ENCODE measurements around the gene MYO7B. TPM values are rescaled to one million over a fixed set of nuclear protein-coding genes. Genes with fewer than 3 reads are reported as not detected.

The MYO7B gene
- total and polyA plus RNA-seq, 7 experiments from 2014 or later = 0.29 to 5.9 (median 1.3) TPM; not detected in 4

- H3K27ac ChIP-seq (ENCODE audit: low read depth, low read length) = no peak overlapping the region
- H3K27ac Mint-ChIP-seq = no peak overlapping the region
- H3K4me1 Mint-ChIP-seq = peaks cover 0 to 5% (median 0%) of the 10 kb centered on the region in 7 donors
- ATAC-seq (peak; percentile 10), DNase-seq (no peak)
- peaks cover 33 to 58% (median 55%) of the 10 kb centered on the region in 5 donors for H3K27me3 Mint-ChIP-seq
- H3K9me3 Mint-ChIP-seq = peaks cover 0 to 1% (median 0%) of the 10 kb centered on the region in 11 donors
- H3K27me3 ChIP-seq (ENCODE audit: control insufficient read depth in 2 of 2, insufficient read depth in 2 of 2, low read length in 2 of 2) = peaks cover 0 to 4% of the 10 kb centered on the region in 2 donors
- H3K4me3 Mint-ChIP-seq = peak overlapping the region in 1 of 10 donors; percentile 20
- no peaks in the 10 kb centered on the region for H3K9me3 ChIP-seq (ENCODE audit: control insufficient read depth in 2 of 3, low read length in 3 of 3)
- ChIA-PET POLR2A (no interaction called here), CTCF (no interaction called here)
- intact Hi-C loops (cut with micrococcal nuclease) = no loop called here
- no peaks in the 10 kb centered on the region for H3K36me3 ChIP-seq (ENCODE audit: control insufficient read depth in 2 of 3, insufficient read depth in 3 of 3, low read length in 3 of 3)
- H3K4me3 ChIP-seq (ENCODE audit: low read length) = no peak overlapping the region
- H3K4me1 ChIP-seq (ENCODE audit: control insufficient read depth in 2 of 2, insufficient read depth in 2 of 2, low read length in 2 of 2) = no peaks in the 10 kb centered on the region
- no peaks in the 10 kb centered on the region for H3K36me3 Mint-ChIP-seq
These were observed 128.1 kb downstream of the MYO7B start for GRCh38 chr2:127663566-127664064.

- H3K4me1 ChIP-seq (ENCODE audit: control insufficient read depth in 2 of 2, insufficient read depth in 2 of 2, low read length in 2 of 2) = no peaks in the 10 kb centered on the region
- DNase-seq = no peak
- no peaks in the 10 kb centered on the region for H3K9me3 ChIP-seq (ENCODE audit: control insufficient read depth in 2 of 3, low read length in 3 of 3)
- intact Hi-C loops (cut with micrococcal nuclease) = no loop called here
- H3K36me3 ChIP-seq (ENCODE audit: control insufficient read depth in 2 of 3, insufficient read depth in 3 of 3, low read length in 3 of 3) = no peaks in the 10 kb centered on the region
- CTCF ChIA-PET = no interaction called here
- ATAC-seq = no peak
- H3K27ac ChIP-seq (ENCODE audit: low read depth, low read length) = no peak overlapping the region
- Mint-ChIP-seq H3K27ac (no peak overlapping the region), H3K4me1 (peaks cover 0 to 5% (median 0%) of the 10 kb centered on the region in 7 donors), H3K27me3 (peaks cover 37 to 61% (median 53%) of the 10 kb centered on the region in 5 donors), H3K36me3 (no peaks in the 10 kb centered on the region), H3K9me3 (peaks cover 0 to 1% (median 0%) of the 10 kb centered on the region in 11 donors), H3K4me3 (no peak overlapping the region)
- peaks cover 0 to 4% of the 10 kb centered on the region in 2 donors for H3K27me3 ChIP-seq (ENCODE audit: control insufficient read depth in 2 of 2, insufficient read depth in 2 of 2, low read length in 2 of 2)
- POLR2A ChIA-PET = no interaction called here
- no peak overlapping the region for H3K4me3 ChIP-seq (ENCODE audit: low read length)
These were observed 128.8 kb downstream of the MYO7B start for GRCh38 chr2:127664065-127664894.

GRCh38 chr2:127664895-127665225, 129.4 kb downstream of the MYO7B start:
- CTCF ChIA-PET = no interaction called here
- ATAC-seq = no peak
- no peak overlapping the region for H3K27ac ChIP-seq (ENCODE audit: low read depth, low read length)

GRCh38 chr2:127665267-127665893, 129.9 kb downstream of the MYO7B start:
- peaks cover 0 to 1% (median 0%) of the 10 kb centered on the region in 11 donors for H3K9me3 Mint-ChIP-seq
- ATAC-seq (no peak), DNase-seq (no peak)
- POLR2A ChIA-PET = no interaction called here
- H3K27me3 ChIP-seq (ENCODE audit: control insufficient read depth in 2 of 2, insufficient read depth in 2 of 2, low read length in 2 of 2) = peaks cover 0 to 4% of the 10 kb centered on the region in 2 donors
- CTCF ChIA-PET = no interaction called here
- H3K36me3 ChIP-seq (ENCODE audit: control insufficient read depth in 2 of 3, insufficient read depth in 3 of 3, low read length in 3 of 3) = no peaks in the 10 kb centered on the region
- no peaks in the 10 kb centered on the region for H3K36me3 Mint-ChIP-seq
- H3K27ac ChIP-seq (ENCODE audit: low read depth, low read length) = no peak overlapping the region
- no peaks in the 10 kb centered on the region for H3K4me1 ChIP-seq (ENCODE audit: control insufficient read depth in 2 of 2, insufficient read depth in 2 of 2, low read length in 2 of 2)
- no peaks in the 10 kb centered on the region for H3K9me3 ChIP-seq (ENCODE audit: control insufficient read depth in 2 of 3, low read length in 3 of 3)
- intact Hi-C loops (cut with micrococcal nuclease) = no loop called here
- no peak overlapping the region for H3K27ac Mint-ChIP-seq
- H3K4me3 Mint-ChIP-seq = no peak overlapping the region
- peaks cover 0 to 2% (median 0%) of the 10 kb centered on the region in 7 donors for H3K4me1 Mint-ChIP-seq
- peaks cover 44 to 69% (median 57%) of the 10 kb centered on the region in 5 donors for H3K27me3 Mint-ChIP-seq
- no peak overlapping the region for H3K4me3 ChIP-seq (ENCODE audit: low read length)

More at GRCh38 chr2:127664895-127665225, 129.4 kb downstream of the MYO7B start:
- POLR2A ChIA-PET = no interaction called here
- H3K4me3 Mint-ChIP-seq = no peak overlapping the region
- Histone ChIP-seq H3K4me1 (ENCODE audit: control insufficient read depth in 2 of 2, insufficient read depth in 2 of 2, low read length in 2 of 2) (no peaks in the 10 kb centered on the region), H3K9me3 (ENCODE audit: control insufficient read depth in 2 of 3, low read length in 3 of 3) (no peaks in the 10 kb centered on the region), H3K36me3 (ENCODE audit: control insufficient read depth in 2 of 3, insufficient read depth in 3 of 3, low read length in 3 of 3) (no peaks in the 10 kb centered on the region), H3K27me3 (ENCODE audit: control insufficient read depth in 2 of 2, insufficient read depth in 2 of 2, low read length in 2 of 2) (peaks cover 0 to 4% of the 10 kb centered on the region in 2 donors), H3K4me3 (ENCODE audit: low read length) (no peak overlapping the region)
- H3K27ac Mint-ChIP-seq = no peak overlapping the region
- no peak for DNase-seq
- H3K4me1 Mint-ChIP-seq = peaks cover 0 to 2% (median 0%) of the 10 kb centered on the region in 7 donors
- peaks cover 39 to 65% (median 56%) of the 10 kb centered on the region in 5 donors for H3K27me3 Mint-ChIP-seq
- peaks cover 0 to 1% (median 0%) of the 10 kb centered on the region in 11 donors for H3K9me3 Mint-ChIP-seq
- intact Hi-C loops (cut with micrococcal nuclease) = no loop called here
- H3K36me3 Mint-ChIP-seq = no peaks in the 10 kb centered on the region

- H3K36me3 Mint-ChIP-seq = no peaks in the 10 kb centered on the region
- peaks cover 1 to 4% of the 10 kb centered on the region in 2 donors for H3K27me3 ChIP-seq (ENCODE audit: control insufficient read depth in 2 of 2, insufficient read depth in 2 of 2, low read length in 2 of 2)
- H3K27ac Mint-ChIP-seq = no peak overlapping the region
- no peak overlapping the region for H3K27ac ChIP-seq (ENCODE audit: low read depth, low read length)
- CTCF ChIA-PET = no interaction called here
- H3K36me3 ChIP-seq (ENCODE audit: control insufficient read depth in 2 of 3, insufficient read depth in 3 of 3, low read length in 3 of 3) = no peaks in the 10 kb centered on the region
- no peaks in the 10 kb centered on the region for H3K4me1 ChIP-seq (ENCODE audit: control insufficient read depth in 2 of 2, insufficient read depth in 2 of 2, low read length in 2 of 2)
- H3K9me3 Mint-ChIP-seq = peaks cover 0 to 2% (median 0%) of the 10 kb centered on the region in 11 donors
- H3K4me3 Mint-ChIP-seq = no peak overlapping the region
- no peaks in the 10 kb centered on the region for H3K9me3 ChIP-seq (ENCODE audit: control insufficient read depth in 2 of 3, low read length in 3 of 3)
- POLR2A ChIA-PET = interaction anchor here (0.5 kb wide), 1 partner anchor 127 kb away, joined by 6 read pairs; no protein-coding TSS in a partner anchor
- H3K4me1 Mint-ChIP-seq = peaks cover 0 to 2% (median 0%) of the 10 kb centered on the region in 7 donors
- H3K27me3 Mint-ChIP-seq = peaks cover 50 to 74% (median 52%) of the 10 kb centered on the region in 5 donors
- no peak overlapping the region for H3K4me3 ChIP-seq (ENCODE audit: low read length)
- DNase-seq = no peak
- no peak for ATAC-seq
- intact Hi-C loops (cut with micrococcal nuclease) = no loop called here
These were observed 133.6 kb downstream of the MYO7B start for GRCh38 chr2:127669056-127669455.

- H3K27me3 ChIP-seq (ENCODE audit: control insufficient read depth in 2 of 2, insufficient read depth in 2 of 2, low read length in 2 of 2) = peaks cover 4 to 6% of the 10 kb centered on the region in 2 donors
These were observed 134.8 kb downstream of the MYO7B start for GRCh38 chr2:127670055-127670956.

More at GRCh38 chr2:127670055-127670956, 134.8 kb downstream of the MYO7B start:
- intact Hi-C loops (cut with micrococcal nuclease) = no loop called here
- ATAC-seq (no peak), DNase-seq (no peak)
- Mint-ChIP-seq H3K9me3 (peaks cover 0 to 2% (median 0%) of the 10 kb centered on the region in 11 donors), H3K4me3 (no peak overlapping the region), H3K27ac (no peak overlapping the region), H3K4me1 (peaks cover 4 to 7% (median 5%) of the 10 kb centered on the region in 7 donors), H3K27me3 (peaks cover 49 to 70% (median 51%) of the 10 kb centered on the region in 5 donors), H3K36me3 (no peaks in the 10 kb centered on the region)
- no peak overlapping the region for H3K4me3 ChIP-seq (ENCODE audit: low read length)
- H3K9me3 ChIP-seq (ENCODE audit: control insufficient read depth in 2 of 3, low read length in 3 of 3) = no peaks in the 10 kb centered on the region
- CTCF ChIA-PET = no interaction called here
- no peak overlapping the region for H3K27ac ChIP-seq (ENCODE audit: low read depth, low read length)
- no peaks in the 10 kb centered on the region for H3K4me1 ChIP-seq (ENCODE audit: control insufficient read depth in 2 of 2, insufficient read depth in 2 of 2, low read length in 2 of 2)
- H3K36me3 ChIP-seq (ENCODE audit: control insufficient read depth in 2 of 3, insufficient read depth in 3 of 3, low read length in 3 of 3) = no peaks in the 10 kb centered on the region
- POLR2A ChIA-PET = no interaction called here
